Stimulated activated CD4-positive, alpha-beta T cell treated with anti-CD3 and anti-CD28 coated beads, Interleukin-1b, Interleukin-23, amount 100 ng/mL, for 48 hours (primary cell): ENCODE results near the gene SYN1.
"Not testable (repeated sequence)": the region's sequence is repeated elsewhere in the genome, so short reads cannot be mapped to it uniquely, and the experiment has no call there.

Experiments
- DNase-seq: peaks from one replicate; pipeline ENCODE4 v3.0.0-alpha.2; 2020

SYN1 gene

DNA sequence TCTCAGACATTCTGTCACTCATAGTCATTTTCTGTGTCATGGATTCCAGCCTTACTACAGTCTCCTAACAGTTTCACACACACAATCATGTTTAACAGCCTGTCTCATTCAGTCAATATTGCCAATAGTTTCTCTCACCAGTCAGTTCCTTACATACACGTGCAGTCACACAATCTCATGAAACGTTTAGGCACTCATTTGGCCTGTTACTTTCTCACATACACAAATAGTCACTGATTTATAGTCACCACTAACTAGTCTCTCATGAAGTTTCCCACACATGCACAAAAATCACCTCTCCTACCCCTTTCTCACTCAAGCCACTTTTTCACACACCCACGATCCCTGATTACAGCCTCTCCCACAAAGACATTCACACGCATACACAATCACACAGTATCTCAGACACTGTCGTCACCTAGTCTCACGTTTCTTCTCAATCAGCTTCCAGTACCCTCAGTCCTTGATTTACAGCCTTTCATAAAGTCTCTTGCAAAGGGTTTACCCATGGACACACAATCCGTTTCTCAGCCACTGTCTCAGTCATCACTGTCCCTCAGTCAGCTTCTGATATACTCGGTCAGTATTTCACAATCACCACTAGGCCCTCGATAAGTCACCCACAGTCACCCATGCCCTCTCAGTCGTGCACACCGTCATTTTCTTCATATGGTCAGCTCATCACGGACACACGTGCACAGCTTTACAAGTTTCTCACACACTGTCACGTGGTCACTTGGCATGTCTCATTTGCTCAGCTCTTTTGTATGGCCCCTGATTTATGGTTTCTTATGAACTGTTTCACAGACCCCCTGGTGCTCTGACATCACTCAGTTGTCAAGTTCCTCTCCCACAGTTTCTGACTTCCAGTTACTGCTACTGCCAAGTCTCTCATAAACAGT lies 14.3 kb upstream of the SYN1 start:
- DNase-seq: no peak

DNA sequence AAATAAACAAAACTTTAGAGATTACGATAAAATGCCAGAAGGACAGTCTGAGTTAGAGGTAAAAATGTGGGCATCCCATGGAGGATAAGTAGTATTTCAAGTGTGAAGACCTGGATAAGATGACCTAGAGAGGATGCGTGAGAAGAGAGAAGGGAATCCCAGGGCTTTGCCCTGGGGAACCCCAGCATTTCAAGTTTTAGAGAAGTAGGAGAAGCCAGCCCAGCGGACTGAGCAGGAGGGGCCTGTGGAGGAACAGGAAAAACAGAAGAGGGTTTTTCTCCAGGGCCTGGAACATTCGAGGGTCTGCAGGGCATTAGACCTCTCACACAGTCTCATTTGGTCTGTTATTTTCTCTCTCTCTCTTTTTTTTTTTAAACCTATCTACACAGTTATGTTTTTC lies 13.0 kb upstream of the SYN1 start:
- no peak for DNase-seq

DNA sequence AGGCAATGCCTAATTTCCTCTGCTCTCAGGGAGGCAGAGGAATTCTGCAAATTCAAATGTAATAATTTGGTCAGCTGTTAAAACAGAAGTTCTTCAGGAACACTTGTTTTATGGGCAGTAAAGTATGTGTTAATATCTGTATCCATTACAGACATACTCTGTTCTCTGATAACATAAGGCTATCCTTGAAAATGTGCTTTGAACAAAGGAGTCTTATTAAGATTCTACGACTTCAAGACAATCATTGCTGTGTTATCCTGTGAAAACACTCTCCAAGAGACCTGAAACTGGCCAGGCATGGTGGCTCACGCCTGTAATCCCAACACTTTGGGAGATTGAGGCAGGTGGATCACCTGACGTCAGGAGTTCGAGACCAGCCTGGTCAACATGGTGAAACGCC lies 12.0 kb upstream of the SYN1 start:
- no peak for DNase-seq

DNA sequence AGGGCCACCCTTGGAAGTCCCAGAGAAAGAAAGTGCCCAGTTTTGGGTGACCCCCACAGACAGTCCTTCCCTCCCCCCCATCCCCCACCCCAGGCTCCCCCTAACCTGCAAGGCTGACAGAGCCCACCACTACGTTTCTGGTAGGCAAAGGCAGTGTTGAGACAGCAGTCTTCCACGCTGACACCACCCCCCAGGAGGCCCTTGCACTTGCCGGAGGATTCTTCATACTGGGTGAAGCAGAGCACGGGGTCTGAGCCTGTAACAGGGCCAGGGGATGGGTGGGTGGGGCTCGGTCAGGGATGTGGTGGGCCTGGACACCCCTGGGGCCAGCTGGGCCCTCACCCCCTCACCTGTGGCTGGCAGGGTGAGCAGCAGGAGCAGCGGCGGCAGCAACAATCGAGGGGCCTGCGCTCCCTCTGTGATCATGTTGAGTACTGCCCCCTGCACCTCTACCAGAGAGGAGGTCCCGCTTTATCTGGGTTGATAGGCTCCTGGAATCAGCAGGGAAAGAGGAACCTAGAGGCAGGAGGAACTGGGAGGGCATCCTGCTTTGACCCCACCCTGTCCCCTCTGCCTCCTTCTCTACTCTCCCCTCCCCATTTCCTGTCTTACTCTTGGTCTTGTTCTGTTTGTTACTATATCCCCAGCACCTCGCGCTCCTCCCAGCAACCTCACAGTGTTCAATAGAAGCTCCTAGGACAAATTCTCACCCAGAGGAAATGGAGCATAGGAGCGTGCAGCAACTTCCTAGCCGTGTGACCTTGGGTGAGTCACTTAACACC lies 10.0 kb upstream of the SYN1 start, which contains the start of gene CFP:
Gene CFP, minus strand, starts transcription at position 512 of the 782 bp plus-strand sequence. Its CDS starts 86 bp downstream, at position 426.
- no peak for DNase-seq

DNA sequence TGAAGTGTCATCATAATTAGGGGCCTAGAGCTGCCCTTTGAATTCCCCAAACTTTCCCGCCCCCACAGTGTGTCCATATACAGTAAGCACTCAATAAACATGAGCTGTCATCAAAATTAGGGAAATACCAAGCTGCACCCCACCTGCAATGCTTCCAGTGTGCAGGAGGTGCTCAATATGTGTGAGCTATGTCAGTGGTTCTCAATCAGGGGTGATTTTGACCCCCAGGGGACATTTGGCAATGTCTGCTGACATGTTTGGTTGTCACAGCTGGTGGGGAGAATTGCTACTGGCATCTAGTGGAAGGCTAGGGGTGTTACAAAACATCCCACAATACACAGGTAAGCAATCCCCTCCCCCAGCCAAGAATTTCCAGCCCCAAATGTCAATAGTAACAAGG lies 9.3 kb upstream of the SYN1 start:
- DNase-seq: no peak

DNA sequence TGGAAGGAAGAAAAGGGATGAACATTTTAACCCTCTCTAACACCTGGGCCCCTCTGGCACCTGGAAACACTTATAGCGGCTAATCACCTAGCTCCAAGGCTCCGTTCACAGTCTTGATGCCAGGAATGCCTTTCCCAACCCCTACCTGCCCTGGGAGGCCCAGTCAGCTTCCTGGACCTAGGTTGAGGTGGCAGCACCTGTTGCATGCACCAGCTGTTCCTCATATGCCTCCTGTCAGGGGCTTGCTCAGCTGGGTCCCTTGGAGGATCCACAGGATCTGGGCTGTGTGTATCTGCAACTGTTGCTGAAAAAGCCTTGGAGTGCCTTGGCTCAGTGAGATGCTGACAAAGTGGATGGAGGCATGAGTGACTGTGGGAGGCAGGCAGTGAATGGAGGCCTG lies 5.7 kb upstream of the SYN1 start:
- DNase-seq: no peak

DNA sequence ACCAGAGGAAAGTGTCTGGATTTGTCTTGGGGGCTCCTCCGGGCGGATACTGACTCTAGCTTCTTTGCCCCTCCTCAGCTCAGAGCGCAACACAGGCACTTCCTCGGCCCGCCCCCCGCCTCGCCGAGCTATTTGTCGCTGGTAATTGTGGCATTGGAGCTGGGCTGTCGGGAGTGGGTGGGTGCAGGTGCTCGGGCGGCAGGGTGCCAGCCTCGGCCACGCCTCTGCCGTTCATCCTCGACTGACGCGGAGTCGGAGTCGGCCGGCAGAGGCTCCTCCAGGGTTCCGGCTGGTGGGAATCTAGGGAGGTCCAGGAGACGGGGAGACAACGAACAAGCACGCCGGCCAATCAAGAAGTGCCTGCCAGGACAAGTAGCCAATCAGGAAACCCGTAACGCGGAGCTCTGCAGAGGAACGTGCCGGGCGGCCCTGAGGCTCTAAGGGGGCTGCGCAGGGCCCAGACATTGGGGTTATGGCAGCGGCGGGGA lies 3.9 kb upstream of the SYN1 start:
- peak; percentile 27 for DNase-seq

DNA sequence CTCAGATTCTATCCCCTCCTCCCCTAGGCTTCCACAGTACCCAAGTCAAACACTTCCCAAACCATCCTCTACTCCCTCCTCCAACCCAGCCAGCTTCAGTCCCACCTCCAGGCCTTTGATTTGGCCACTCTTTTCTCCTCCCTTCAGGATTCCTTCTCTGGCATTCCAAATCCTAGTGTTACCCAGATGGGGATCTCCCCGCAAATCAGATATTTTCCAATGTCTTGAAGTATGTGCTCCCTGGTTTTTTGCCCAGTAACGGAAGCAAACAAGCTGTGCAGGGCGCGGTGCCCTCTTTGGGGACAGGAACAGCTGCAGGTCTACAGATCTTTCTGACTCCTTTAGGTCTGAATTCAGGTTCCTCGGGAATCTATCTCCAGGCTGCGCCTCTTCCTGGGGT lies 2.2 kb upstream of the SYN1 start:
- no peak for DNase-seq

DNA sequence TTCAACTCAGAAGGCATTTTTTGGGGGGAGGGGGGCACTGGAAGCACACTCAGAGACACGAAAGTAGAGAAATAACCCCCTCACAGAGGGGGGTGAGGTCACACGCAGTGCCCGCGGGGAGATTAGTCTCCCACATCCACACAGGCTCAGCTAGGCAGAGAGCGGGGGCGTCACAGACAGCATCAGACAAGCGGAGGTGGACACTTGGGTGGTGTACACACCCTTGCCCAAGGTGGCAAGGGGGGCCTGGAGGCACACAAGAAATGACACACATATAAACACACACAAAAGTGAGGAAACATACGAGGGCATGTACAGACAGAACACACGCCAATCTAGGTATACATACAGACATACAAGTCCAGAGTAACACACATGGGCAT lies 637 bp upstream of the SYN1 start:
- DNase-seq: no peak

DNA sequence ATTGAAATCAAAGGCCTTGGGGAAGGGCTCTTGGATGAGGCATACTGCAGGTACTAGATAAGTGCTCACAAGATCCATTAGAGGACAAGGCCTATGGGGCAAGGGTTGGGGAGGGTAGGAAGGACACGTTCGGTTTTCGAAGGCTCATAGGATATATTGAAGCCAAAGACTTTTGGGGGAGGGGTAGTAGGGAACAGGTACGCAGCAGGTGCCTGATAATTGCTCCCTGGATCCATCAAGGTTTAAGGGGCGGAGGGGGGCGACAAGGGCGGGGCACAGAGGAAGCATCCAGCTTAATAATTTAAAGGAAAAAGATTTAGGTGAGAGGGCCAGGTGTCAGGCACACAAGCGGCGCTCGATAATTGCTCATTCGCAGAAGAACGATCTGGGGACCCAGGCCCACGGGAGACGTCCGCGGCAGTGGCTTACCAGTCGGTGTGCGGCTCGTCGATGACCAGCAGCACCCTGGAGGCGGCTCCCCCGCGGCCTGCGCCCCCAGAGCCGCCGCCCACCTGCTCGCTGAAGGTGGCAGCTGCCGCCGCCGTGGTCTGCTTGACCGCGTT lies 653 bp downstream of the SYN1 start:
- no peak for DNase-seq

DNA sequence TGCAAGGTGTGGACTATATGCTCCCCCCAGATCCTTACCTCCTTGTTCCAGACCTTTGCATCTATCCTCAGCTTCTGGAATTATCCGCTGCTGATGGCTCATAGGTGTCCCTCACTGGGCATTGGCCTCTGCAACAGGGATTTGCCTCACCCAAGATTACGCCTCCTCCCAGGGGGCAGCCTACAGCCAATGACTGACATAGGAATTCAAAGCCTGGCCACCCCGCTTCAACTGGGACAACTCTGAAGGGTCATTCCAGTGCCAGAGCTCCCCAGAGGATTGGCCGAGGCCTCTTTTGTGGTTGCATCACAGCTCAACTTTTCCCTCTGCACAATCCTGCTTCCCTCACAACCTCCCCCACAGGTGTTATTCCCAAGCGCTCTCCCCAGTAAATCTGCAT lies 5.0 kb downstream of the SYN1 start:
- no peak for DNase-seq

DNA sequence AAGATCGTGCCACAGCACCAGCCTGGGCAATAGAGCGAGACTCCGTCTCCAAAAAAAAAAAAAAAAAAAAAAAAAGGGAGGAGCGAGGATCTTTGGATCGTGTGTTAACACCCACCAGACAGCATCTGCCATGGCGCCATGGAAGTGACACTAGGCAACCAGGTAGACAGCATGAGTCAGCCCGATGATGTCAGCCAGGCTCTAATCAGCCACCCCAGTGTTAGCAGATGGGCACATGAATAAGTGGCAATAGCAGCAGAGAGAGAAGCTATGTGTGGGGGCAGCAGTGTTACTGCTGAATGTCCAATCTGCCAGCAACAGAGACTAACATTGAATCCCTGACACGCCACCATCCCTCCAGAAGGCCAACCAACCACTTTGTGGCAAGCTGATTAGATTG lies 6.6 kb downstream of the SYN1 start:
- no peak for DNase-seq

DNA sequence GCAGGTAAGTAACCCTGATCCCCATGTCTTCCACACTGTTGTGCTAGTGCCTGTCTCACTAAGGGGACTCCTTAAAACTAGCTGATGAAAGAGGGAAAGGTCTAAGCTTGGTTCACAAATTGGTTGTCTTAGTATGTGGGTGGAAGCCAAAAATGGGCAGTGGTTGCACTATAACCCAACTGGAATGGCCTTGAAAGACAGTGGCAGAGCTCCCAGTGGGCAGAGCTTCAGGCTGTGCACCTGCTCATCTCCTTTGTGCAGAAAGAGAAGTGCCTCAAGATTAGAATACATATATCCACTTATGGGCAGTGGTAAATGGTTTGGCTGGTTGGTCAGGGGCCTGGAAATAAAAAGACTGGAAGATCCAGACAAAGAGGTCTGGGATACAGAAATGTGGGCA lies 7.2 kb downstream of the SYN1 start:
- no peak for DNase-seq

DNA sequence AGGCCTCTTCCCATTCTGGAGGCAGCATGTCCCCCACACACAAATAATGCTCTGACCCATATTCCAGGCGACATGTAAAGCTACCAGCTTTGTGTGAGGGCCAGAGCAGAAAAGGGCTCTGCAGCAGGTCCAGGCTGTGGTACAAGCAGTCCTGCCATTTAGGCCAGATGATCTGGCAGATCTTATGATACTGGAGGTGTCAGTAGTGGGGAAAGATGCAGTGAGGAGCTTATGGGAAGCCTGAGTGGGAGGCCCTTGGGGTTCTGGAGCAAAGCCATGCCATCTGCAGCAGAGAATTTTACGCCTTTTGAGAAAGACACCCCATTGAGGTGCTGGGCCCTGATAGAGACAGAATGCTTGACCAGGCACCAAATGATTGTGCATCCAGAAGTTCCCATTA lies 7.7 kb downstream of the SYN1 start:
- no peak for DNase-seq

DNA sequence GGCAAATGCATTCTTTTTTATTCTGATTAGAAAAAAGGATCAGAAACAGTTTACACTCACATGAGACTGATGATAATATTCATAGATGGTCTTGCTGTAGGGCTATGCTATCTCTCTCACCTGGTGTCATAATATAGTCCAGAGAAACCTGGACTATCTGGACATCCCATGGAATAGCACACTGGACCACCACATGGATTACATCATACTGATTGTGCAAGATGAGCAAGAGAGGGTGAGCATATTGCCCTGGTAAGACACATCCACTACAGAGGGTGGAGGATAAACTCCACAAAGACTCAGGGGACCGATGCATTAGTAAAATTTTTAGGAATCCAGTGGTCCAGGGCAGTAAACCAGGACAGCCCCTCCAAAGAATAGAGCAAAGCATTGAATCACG lies 8.2 kb downstream of the SYN1 start:
- DNase-seq: no peak

DNA sequence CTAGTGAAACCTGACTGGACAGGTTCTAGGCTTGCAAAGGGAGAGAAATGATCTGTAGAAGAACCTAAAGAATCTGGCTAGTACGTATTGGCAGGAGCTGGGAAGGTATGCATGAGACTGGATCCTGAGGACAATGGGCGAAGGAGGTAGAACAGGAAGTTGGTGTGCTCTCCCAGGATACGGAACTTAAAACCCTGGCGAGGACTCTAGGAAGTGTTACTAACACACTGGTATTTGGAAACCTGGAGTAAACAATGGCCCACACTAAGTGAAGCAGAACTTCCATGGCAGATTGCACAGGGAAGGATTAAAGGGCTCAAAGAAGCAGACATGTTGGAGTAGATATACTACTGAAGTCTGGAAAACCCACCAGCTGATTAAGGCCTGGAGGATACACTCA lies 9.1 kb downstream of the SYN1 start:
- no peak for DNase-seq

DNA sequence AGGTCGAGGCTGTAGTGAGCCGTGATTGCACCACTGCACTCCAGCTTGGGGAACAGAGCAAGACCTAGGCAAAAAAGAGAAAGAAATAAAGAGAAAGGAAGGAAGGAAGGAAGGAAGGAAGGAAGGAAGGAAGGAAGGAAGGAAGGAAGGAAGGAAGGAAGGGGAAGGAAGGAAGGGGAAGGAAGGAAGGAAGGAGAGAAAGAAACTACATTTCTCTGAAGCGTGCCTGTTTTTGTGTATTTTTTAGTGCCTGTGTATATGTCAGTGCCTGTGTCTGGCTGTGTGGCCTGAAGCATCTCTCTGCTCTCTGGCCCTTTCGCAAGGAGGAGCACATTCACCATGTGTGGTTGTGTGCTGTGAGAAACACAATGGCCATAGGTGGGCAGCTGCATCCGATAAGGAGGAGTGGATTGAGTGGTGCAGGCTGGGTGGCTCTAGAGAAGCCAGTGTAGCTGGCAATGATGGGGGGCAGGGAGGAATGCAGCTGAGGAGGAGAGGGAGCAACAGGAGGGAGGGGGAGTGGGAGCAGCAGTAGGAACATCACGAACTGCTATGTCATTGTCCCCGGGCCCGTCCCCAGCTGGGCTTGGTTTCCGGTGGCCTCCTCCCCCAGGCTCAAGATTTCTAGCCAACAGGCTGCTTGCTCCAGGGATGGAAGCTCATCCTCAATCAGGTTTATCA lies 11.4 kb downstream of the SYN1 start:
- no peak for DNase-seq

DNA sequence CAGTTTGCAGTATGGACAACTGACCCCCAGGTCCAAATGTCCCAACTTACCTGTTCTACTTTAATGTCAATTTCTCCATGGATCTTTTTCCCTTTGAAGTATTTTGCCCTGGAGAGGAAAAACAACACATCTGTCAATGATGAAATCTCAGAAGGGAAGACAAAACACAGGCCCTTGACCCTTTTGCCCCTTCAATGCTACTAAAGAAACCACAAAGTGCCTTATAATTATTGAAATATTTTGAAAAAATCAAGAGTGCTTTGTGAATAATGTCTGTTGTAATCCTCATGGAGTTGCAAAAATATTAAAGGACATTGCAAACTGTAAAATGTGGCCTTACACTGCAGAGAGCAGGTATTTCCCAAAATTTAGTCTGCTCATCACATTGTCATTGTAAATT lies 12.6 kb downstream of the SYN1 start:
- no peak for DNase-seq

DNA sequence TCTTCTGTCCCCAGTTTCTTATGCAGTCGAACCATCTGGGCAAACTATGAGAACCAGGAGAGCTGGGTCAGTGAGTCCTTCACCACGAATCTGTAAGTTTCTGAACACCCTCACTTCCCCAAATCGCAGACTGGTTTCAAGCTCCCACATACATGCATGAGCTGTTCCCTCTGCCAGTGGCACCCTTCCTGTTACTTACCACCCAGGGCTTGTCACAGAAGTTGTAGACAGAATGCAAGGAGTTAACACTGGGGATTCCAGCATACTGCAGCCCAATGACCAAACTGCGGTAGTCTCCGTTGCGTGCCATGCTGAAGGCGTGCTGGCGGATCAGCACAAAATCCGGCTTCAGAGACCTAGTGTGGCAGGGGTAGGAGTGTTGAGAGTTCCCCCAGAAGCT lies 14.6 kb downstream of the SYN1 start:
- DNase-seq: no peak

DNA sequence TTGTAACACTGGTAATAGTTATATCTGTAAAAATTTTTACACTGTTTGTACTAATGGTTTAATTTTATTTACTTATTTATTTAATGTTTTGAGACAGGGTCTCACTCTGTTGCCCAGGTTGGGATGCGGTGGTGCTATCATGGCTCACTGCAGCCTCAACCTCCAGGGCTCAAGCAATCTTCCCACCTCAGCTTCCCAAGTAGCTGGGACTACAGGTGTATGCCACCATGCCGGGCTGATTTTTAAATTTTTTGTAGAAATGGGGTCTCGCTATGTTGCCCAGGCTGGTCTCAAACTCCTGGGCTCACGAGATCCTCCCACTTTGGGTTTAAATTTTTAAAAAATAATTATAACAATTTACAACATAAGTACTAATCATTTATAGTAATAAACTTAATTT lies 16.5 kb downstream of the SYN1 start:
- not testable (repeated sequence) for DNase-seq

DNA sequence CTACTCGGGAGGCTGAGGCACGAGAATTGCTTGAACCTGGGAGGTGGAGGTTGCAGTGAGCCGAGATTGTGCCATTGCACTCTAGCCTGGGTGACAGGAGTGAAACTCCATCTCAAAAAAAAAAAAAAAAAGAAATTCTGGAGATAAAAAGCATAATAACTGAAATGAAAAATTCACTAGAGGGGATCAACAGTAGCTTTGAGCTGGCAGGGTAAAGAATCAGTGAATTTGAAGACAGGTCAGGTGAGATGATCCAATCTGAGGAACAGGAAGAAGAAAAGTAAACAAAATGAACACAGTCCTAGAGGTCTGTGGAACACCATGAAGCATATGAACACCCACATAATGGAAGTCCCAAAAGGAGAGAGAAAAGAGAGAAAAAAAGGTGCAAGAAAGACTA lies 22.4 kb downstream of the SYN1 start:
- no peak for DNase-seq

DNA sequence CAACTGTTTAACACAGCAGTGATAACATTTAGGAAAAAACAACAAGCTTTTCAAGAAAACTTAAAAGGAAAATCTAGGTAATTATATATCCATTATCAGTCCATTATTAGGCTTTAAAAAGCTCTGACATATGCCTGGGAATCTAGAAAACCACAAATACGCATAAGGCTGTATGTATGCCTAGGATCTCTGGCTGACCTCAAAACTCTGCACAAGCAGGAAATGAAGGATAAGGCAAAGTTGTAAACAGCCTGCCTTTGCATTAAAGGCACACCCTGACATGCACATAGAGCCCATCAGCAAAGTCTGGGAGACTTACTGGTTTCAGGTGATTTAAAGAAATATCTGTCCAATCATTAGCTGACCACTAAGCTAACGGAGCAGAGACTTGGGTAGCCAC lies 23.4 kb downstream of the SYN1 start:
- no peak for DNase-seq

DNA sequence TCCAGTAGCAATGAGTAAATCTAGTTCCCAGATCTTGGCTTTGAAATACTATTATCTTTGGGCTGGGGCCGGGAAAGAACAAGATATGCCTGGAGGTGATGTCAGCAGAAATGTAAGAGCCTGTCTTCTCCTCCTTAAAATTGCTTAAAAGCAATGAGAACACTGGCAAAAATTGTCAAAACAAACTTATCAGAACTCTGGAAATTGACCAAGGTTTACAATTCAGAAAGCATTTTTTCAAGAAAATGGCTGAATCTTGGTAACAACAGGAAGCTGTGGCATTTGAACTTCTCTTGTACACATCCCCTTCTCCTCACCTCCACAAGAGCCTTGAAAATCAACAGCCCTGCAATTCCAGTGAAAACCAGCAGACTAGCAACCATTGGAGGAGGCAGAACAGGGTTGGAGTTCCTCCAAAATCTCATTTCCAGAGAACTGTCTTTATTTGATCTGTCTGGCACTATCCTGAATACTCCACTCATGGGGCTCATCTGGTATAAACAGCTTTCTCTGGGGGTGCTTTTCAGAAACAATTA lies 23.9 kb downstream of the SYN1 start:
- no peak for DNase-seq
